CD4-positive, alpha-beta T cell treated with Interferon gamma for 1 hour (primary cell): ENCODE data around the gene JAML.

ENCODE experiments used
- DNase-seq: peaks from one replicate; pipeline ENCODE4 v3.0.0-alpha.2; 2020

Gene JAML

DNA sequence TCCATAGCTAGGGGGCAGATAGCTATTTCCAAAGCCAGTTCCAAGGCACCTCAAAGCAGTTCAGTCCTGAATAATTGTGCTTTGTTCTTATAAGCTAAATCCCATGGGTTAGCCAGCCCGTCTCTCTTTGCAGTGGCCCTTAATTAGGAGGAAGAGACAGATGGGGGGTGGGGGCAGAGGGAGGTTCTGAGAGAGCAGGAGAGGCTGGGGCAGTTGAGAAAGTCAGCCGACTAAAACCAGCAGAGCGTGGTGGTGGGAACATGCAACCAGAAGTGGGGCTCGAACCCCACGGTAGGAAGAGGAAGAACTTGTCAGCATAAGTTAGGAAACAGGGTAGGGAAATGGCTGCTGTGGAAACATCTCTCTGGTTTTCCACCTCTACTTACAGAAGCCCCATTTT, 61.3 kb downstream of the JAML start:
- DNase-seq = no peak

DNA sequence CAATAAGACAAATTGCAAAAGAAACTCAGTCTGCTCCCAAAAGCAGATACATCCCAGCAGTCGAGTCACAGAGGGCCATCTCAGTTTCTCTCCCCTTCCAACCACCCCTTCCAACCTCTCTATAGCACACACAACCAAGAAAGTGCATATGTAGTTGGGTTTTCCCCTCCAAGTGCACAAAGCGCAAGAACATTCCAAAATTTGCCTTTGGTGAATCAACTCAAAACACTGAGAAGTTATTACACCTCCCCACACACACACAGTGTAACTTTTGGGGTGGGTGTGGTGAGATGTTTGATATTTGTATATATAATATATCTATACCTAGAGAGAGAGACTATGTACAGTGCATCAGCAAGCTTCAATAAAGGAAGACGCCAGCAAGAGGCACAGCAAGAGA, 62.0 kb downstream of the JAML start:
- no peak for DNase-seq

DNA sequence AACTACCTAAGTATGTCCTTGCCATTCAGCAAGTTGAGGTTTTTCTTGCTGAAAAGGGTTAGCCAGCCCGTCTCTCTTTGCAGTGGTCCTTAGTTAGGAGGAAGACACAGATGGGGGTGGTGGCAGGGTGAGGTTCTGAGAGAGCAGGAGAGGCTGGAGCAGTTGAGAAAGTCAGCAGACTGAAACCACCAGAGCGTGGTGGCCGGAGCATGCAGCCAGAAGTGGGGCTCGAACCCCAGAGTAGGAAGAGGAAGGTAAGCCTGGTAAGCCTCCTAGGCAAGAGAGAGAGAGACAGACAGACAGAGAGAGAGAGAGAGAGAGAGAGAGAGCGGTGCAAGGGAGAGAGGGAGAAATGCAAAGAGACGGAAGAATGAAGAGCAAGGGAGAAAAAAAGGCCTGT, 63.0 kb downstream of the JAML start:
- no peak for DNase-seq

DNA sequence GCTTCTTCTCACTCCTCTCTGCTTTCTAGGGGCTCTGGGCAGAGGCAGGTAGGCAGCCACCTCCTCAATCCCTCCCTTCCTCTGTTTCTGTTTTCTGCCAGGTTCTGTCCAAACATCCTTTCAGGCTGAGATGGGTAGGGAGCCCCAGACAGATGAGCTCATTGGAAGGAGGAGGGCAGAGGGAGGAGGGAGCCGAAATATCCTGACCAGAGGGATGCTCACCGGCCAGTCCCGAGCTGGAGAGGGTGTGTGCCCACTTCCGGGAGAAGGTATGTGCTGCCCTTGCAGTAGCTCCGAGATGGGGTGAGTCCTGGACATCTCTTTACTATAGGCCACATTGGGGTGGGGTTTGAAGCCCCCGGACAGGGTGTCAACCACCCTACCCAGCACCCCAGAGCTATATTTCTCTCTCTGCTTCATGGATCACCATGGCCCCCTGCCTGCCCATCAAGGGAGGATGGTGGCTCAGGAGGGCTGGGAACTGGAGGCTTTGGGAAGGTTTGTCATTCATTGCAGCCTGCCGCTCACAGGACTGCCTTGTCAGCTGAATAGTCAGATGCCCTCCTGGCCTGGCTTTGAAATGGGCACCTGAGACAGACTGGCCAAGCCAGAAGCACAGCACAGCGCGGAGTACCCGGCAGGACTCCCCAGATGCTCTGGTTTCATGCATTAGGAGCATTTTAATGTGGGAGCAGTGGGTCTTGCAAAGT, 67.5 kb downstream of the JAML start:
- DNase-seq = no peak

DNA sequence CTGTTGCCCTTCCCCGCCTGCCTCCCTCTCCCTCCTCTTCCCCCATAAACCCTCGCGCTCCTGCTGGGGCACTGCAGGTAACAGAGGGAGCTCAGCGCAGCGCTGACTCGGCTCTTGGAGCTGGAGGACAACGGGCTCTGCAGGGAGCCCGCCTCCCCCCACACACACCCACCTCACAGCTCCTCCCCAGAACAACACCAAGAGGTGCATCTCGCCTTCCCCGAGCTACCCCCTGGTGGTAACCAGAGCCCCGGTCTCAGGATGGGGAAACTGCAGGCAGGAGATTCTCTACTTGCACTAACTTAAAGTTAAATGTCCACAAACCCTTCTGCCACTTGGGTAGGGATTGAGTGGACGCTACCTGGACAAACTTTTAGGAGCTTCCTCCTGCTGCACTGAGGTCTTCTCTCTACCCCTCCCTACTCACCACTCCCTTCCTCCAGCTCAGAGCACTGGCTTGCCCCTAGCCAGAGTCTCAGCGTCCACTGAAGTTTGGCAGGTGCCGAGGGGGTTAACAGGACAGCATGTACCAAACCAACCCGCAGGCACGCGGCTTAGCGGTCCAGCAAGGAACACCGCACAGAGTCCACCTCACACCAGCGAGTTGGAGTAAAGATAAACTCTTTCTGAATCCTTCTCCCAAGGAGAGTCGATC, 68.2 kb downstream of the JAML start:
- no peak for DNase-seq

DNA sequence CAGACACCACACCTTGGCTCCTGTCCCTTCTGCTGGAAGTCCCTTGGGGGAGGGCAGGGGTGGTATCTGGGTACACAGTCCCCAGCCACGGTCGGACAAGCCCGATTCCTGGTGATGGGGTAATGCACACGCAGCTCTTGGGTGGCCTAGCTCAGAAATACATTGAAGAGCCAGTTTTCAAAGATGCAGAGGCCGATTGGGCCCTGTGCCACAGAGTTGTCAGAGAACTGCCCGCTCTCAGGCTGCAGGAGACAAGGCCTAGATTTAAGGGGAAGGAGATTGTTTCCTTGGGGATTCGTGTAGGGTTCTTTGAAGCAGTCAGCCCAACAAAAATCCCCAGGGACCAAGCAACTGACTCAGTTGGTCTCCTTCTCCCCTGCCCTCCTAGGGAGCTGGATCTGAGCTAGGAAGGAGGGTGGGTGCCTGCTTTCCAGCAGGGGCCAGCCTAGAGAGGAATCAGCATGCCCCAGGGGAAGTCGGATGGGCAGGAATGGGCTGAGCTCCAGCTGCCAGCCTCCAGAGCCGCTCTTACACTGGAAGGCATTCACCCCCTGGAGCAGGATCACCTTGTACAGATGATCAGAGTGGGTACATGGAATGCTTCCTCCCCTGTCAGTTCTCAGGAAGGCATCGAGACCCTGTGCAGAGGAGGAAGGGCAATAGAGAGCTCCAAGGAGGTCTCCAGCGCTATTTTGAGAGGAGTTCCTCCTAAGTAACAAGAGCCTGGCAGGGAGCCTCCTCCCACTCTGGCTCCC, 68.9 kb downstream of the JAML start:
- no peak for DNase-seq

DNA sequence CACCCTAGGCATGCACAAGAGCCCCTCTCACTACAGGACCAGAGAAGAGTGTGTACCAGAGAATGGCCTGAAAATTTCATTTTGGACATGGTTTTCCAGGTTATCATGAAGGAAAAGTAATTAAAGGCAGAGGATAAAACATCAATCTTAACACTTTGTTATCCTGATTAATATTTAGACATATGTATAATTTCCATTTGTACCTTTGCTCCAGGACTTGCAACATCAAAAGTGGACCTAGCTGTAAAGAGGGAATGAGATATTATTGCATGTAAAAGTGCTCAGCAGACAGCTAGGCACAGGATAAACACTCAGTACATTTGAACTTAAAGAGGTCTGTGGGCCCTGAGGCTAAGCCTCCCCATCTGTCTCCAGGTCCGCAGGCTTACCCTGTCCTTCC, 70.2 kb downstream of the JAML start:
- no peak for DNase-seq

DNA sequence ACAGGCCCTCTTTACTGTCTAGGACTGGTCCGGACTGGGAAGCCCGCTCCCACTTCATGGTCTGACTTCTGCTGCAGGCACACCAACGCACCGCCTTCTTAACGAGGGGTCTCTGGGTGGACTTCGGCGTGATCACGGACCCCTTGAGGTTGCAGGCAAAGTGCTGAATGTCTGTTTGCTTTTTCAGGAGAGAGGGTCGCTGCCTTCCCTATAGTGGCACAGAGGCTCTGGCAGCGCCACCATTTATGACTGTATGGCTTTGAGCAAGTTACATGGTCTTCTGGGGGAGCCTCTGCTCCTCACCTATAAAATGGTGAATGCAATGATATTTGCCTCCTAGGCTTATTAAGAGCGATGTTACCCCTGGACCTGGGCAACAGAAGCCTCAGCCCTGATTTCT, 70.8 kb downstream of the JAML start:
- DNase-seq = no peak

DNA sequence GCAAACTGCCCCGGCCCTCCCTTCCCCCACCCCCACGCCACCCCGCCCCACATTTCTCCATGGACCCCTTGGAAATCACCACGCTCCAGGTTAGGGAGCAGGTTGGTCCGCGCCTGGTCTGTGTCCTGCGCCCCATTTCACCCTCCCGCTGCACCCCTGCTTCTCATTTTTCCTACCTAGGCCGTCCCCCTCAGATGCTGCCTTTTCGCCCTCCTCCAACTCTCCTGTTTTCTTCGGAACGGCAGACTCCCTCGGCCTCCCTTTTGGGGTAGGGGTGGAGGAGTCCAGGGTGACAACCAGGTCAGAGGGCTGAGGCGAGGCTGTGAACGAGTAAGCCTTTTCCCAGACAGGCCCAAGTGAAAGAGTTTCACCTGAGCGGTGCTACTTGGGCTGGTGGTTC, 71.3 kb downstream of the JAML start:
- no peak for DNase-seq

DNA sequence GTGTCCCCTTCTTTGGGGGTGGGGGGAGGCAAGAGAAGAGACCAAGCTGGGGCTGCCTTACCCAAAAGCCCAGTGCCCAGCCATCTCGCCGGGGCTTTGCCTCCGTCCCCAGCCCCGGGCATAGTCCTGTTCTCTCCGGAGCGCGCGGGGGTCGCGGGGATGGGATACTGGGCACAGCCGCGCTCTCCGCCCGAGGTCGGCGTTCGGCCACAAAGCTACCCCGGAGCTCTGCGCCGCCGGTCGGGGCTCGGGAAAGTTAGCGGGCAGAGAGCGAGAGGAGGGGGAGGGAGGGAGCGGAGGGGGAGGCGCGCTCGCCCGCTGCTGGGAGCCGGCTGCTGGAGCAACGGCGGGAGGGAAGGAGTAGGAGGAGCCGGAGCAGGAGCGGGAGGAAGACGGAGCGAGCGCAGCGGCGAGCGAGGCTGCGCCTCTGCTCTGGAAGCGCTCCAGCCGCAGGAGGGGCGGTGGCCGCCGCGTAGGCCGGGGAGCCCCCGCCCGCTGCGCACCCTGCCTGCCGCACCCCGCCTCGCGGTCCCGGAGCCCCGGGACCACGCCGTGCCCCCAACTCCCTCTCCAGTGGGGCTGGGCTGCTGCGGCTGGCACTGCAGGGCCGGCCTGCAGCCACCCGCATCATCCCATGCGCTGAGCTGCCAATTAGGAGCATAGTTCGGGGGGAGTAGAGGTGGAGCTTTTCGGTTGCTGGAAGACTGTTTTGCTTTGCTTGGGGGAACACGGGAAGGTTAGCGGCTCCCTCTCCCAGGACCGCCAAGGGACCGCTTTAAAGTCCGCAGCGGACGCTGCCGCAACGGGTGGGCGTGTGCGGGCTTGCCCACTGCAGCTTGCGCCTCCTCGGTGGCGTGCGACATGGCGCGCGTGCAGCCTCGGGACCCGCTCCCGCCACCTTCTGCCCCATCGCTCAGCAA, 72.0 kb downstream of the JAML start, which contains the start of gene SCN4B:
TSS of gene SCN4B (minus strand) at position 272 of the 920 bp plus-strand sequence. CDS start at position 122, 150 bp downstream.
- DNase-seq = no peak

DNA sequence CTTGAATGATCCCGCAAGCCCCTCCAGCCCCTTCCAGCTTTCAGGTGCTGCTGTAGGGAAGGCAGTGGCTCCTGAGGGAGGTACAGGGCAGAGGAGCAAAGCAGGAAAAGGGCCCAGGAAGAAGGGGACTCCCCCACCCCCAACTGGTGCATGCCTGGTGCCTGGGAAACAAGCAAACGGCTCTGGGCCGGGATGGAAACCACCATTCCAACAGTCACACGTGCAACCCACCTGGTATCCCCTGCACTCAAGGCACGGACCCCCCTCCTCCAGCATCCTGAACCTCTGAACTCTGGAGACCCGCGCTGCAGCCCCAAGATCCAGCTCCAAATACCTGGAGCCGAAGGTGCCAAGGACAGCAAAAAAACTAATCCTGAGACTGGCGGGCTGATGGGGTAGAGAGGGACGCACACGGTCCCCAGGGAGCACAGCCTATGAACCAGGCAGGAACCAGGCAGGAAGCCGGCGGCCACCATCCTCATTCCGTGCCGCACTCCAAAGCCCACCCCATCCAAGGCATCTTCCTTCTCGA, 72.7 kb downstream of the JAML start:
- no peak for DNase-seq

DNA sequence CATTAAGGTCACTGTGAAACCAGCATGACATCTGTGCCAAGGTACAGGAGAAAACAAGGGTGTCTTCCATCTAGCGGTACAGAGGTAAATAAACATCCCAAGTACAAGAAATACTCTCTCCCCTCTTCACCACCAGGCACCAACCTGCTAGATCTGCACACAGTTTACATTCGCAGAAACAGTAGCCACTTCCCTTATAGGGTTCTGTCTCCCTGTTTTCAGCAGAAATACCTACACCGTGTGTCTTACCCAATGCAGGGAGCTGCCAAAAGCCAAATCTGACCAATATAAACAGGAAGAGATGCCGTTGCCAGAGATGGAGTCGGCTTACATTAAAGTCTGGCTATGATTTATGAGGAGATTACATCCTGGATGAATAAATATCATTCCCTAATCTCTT, 73.4 kb downstream of the JAML start:
- DNase-seq = no peak

DNA sequence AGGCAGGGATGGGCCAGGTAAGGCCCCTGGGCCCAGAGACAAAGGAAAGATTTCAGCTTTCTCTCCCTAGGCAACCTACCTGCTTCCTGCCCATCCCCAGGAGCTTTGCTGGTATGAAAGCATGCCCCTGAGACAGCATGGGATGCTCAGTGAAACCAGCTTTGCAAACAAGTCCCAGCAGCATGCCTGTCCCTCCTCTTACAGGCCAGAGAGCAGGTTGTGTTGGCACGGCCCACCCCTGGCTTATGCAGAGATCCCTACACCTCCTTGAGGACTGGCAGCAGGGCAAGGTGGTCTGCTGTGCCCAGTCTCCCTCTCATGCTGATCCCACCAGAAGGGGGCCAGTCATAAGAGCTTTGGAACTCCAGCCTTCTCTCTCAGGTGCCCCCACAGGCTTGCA, 75.3 kb downstream of the JAML start:
- no peak for DNase-seq

DNA sequence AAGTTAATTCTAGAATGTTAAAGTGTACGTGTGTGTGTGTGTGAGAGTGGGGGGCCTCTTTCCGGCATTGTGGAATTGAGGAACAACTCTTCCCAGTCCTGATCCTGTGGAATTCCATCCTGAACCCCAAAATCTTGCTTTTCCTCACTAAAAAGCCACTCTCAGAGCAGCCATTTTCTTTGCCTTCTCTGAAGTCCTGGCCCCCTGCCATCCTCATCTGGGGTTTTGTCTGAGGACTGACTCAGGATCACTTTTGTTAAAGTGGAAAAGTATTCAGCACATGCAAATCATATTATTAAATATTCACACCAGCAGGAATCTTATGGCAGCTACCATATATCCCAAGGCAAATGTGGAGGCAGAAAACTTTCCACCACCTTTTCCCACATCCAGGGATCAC, 76.0 kb downstream of the JAML start:
- no peak for DNase-seq

DNA sequence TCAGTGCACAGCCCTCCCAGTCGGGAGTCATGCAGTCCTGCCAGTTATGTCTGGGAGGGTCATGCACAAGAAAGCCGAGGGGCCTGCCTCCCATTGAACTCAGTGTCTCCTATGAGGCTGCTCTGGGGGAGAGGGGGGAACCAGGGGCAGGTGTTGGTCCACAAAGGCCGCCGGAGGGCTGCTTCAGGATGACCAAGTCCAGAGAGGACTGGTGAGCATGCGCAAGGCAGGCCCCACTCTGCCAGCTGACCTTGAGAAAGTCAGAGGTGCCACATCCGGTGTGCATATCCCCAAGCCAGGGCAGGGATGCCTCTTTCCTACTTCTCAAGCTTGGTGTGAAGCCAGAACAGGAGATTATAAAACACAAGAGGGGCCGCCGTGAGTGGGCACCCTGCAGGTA, 76.6 kb downstream of the JAML start:
- no peak for DNase-seq

DNA sequence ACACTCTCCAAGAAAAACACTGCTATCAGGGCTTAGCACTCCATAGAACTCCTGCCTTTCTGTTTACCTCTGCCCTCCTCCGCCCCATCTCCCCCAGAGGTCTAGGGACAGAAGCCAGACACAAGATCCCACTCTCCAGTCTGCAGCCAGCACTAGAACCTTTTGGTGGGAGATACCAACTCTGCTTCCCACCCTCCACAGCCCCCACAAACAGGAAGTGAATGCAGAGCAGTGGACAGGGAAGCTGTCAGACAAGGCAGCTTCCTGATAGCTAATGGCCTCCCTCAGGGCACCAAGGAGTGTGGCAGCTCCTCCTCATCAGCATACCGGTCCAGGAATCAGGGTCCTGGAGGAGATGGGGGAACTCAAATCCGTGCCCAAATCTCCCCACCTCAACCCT, 77.3 kb downstream of the JAML start:
- DNase-seq = no peak

DNA sequence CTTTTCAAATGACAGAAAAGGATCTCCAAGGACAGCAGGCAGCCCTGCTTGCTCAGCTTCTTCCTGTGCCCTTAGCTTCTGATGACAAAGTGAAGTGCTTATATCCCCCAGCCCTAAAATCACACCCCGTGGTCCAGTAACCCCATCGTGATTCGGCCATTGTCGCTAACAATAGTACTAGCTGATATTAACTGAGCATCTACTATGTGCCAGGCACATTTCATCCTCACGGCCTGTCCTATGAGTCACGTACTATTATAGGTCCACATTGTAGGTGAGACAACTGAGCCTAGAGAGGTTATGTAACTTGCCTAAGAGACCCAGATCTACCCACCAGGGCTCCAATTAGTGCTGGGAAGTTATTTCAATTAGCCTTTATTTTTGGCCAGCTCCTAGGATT, 78.3 kb downstream of the JAML start:
- no peak for DNase-seq

DNA sequence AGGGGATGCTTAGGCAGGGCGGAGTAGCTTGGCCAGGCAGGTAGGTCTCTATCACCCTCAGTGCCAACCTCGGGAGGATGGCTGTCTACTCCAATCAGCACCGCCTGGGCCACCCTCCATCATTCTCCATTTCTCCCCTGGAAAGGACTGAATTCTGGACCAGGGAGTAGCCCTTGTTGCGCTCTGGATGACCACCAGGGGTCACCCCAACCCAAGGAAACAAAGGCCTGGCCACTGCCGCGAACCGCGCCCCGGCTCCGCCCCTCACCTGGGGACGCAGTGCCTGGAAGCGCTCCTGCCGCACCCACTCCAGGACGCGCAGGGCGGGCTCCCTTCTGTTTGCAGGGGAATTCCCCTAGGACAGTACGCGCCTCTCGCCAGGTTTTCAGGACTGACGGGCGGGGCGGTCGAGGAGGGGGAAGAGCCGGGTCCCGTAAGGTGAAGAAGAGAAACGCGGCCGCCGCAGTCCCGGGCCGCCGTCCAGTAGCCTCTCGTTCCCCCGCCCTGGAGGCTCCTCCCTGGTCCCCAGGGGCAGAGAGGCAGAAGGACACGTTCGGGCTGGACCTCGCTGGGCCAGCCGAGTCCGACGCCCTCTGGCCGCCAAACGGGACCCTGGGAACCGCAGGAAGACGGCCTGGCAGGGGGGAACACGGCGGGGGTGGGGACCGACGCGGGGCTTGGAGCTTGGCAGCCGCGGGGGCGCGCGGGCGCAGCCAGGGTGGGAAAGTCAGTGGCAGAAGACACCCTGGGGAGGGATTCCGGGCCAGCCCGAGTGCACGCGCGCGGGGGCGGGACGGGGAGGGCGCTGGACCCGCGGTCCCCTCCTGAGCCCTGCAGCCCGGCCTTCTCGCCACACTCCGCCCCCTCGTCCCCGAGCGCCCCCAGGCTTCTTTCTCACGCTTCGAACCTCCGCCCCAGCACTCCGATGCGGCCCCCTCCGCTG, 79.3 kb downstream of the JAML start:
- peak; percentile 79 for DNase-seq

DNA sequence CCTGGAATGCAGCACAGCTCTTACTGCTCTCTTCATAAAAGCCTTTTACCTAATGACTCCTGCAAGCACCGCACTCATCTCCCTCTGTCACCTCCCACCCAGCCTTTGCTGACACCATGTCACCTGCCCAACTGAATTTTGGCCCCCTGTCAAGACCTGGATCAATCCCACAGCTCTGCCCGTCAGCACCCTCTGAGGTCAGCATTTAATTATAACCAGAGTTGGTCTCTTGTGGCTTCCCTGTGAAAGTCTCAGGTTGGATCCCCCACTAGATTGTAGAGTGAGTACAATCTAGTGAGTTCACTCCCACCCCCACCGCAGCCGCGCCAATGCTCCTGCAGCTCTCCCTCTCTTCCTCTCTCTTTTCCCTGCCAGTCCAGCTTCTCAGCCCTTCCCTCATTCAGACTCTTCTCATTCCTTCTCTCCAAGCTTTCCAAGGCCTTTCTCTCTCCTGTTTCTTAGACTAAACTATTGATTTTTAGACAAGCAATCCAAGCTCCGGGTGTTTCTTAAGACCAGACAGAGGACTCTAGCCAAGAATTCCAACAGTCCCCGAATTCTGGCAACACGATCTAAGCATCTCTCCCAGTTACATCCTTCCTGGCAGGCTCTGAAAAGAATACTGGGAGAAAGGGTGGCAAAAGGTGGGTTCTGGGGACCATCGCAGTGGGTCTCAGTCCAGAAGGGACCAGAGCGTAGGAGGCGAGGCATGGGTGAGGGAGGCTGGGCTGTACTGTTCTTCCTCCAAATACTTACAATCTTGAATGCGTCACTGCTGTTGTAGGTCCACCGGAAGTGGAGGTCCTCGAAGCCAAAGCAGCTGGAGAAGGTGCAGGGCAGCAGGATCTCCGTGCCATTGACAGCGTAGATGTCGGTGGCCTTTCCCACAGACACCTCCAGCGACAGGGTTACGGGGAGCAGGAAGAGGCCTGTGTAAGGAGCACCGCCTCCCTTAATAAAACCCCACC, 80.2 kb downstream of the JAML start:
- DNase-seq = no peak
